ENCODE measurements around the gene KDM3A. TPM values are rescaled to one million over a fixed set of nuclear protein-coding genes. Genes with fewer than 3 reads are reported as not detected.

Gene KDM3A
- total and polyA plus RNA-seq, 2 of the 8 experiments (the other 6 are each of a cell fraction or from before 2014, with no cell fraction given), result 15.8 to 29.2 TPM

DNA sequence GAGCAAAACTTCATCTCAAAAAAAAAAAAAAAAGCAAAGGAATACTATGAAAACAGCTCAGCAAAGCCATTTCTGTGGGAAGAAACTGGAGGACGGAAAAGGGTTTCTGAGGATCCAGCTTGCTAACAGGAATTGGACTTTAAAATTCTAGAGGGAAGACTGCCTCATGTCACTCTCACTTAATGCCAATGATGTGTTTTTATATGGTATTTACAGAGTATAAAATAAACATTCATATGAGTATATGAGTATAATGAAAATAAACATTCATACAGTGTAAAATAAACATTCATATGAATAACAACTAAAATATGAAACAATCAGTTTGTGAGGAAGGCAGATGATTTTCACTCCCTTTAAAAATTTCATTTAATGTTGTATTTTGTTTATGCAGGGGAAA is 78.2 kb downstream of the KDM3A start:
- Histone ChIP-seq H3K4me3 (ENCODE audit: extremely low read depth in 1 of 4, insufficient read depth in 2 of 4, low read depth in 3 of 4, low read length in 4 of 4) (no peak overlapping the region), H2BK5ac (ENCODE audit: low read depth, low read length) (no peak overlapping the region), H3K23ac (ENCODE audit: insufficient read length) (no peak overlapping the region), H2AK5ac (ENCODE audit: low read depth, low read length) (no peak overlapping the region), H3K79me1 (ENCODE audit: low read depth, low read length) (no peaks in the 10 kb centered on the region), H3K79me2 (ENCODE audit: control insufficient read depth in 1 of 2, insufficient read depth in 2 of 2, low read length in 2 of 2) (no peaks in the 10 kb centered on the region), H4K5ac (ENCODE audit: insufficient read length, low read depth, low read length) (no peak overlapping the region), H2BK15ac (ENCODE audit: low read length) (no peak overlapping the region), H2BK12ac (ENCODE audit: low read depth, low read length) (no peak overlapping the region), H3K9ac (replicated peaks in 1 of 4; ENCODE audit: extremely low read depth in 1 of 4, low read depth in 3 of 4, low read length in 3 of 4) (no peak overlapping the region), H3K56ac (replicated peaks; ENCODE audit: insufficient read length, low read depth, low read length) (no peak overlapping the region), H3K4ac (replicated peaks; ENCODE audit: insufficient read length, low read depth, low read length) (no peak overlapping the region), H3K4me1 (replicated peaks in 1 of 4; ENCODE audit: control insufficient read depth in 3 of 4, insufficient read depth in 4 of 4, low read length in 3 of 4) (no peaks in the 10 kb centered on the region), H3K23me2 (ENCODE audit: low read depth, low read length) (no peaks in the 10 kb centered on the region), H3K27ac (ENCODE audit: low read depth, low read length) (no peak overlapping the region), H2BK120ac (replicated peaks; ENCODE audit: low read depth, low read length) (no peak overlapping the region), H2BK20ac (ENCODE audit: low read length) (no peak overlapping the region), H3K14ac (ENCODE audit: insufficient read length) (no peak overlapping the region), H4K8ac (ENCODE audit: extremely low read depth, insufficient read depth, low read length) (no peak overlapping the region), H3K36me3 (ENCODE audit: control insufficient read depth in 2 of 4, insufficient read depth in 4 of 4, low read length in 3 of 4) (no peaks in the 10 kb centered on the region; a peak in 2 of 8 replicates), H4K91ac (replicated peaks; ENCODE audit: insufficient read length, low read length) (no peak overlapping the region), H3K18ac (ENCODE audit: extremely low read depth, low read length) (no peak overlapping the region), H3K4me2 (ENCODE audit: insufficient read depth in 1 of 2, low read depth in 2 of 2, low read length in 2 of 2) (no peak overlapping the region), H2AFZ (ENCODE audit: low read length) (no peak overlapping the region), H4K20me1 (replicated peaks in 1 of 2; ENCODE audit: control insufficient read depth in 1 of 2, insufficient read depth in 2 of 2, low read length in 2 of 2) (no peaks in the 10 kb centered on the region), H3K9me3 (ENCODE audit: insufficient read depth in 2 of 2, low read depth in 1 of 2, low read length in 1 of 2) (0 out of 4 replicates have a peak, but pooled peaks cover 0 to 9% of the 10 kb centered on the region in 2 experiments), H3K27me3 (replicated peaks in 1 of 4; ENCODE audit: control insufficient read depth in 3 of 4, extremely low read depth in 1 of 4, insufficient read depth in 3 of 4, low read length in 3 of 4) (no peaks in the 10 kb centered on the region)
- TF ChIP-seq GABPA (IDR thresholded peaks at IDR 0.05; ENCODE audit: borderline replicate concordance, insufficient read depth, low read length), result no peak
- no peak for TF ChIP-seq RAD21 (IDR thresholded peaks at IDR 0.05 in 1 of 2, conservative IDR thresholded peaks at IDR 0.05 in 1 of 2; ENCODE audit: low read depth in 2 of 2, low read length in 2 of 2)
- no peak for TF ChIP-seq SIX5 (IDR thresholded peaks at IDR 0.05; ENCODE audit: low read depth, low read length)
- no peak for TF ChIP-seq POU5F1 (IDR thresholded peaks at IDR 0.05; ENCODE audit: low read depth, low read length)
- TF ChIP-seq KDM1A (IDR thresholded peaks at IDR 0.05; ENCODE audit: borderline replicate concordance, low read length), result no peak
- TF ChIP-seq CTBP2 (IDR thresholded peaks at IDR 0.05; ENCODE audit: borderline replicate concordance, insufficient read depth, insufficient read length, low read length), result no peak
- TF ChIP-seq CBX8 (IDR thresholded peaks at IDR 0.05; ENCODE audit: borderline replicate concordance, low read depth, low read length), result no peak
- TF ChIP-seq CHD1 (IDR thresholded peaks at IDR 0.05; ENCODE audit: low read depth, low read length), result no peak
- TF ChIP-seq, protein P1, sequence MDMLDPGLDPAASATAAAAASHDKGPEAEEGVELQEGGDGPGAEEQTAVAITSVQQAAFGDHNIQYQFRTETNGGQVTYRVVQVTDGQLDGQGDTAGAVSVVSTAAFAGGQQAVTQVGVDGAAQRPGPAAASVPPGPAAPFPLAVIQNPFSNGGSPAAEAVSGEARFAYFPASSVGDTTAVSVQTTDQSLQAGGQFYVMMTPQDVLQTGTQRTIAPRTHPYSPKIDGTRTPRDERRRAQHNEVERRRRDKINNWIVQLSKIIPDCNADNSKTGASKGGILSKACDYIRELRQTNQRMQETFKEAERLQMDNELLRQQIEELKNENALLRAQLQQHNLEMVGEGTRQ (IDR thresholded peaks at IDR 0.05; ENCODE audit: low read length), result no peak
- no peak for TF ChIP-seq CHD2 (IDR thresholded peaks at IDR 0.05; ENCODE audit: low read length)
- TF ChIP-seq BRCA1 (IDR thresholded peaks at IDR 0.05; ENCODE audit: low read depth, low read length), result no peak
- no peak for TF ChIP-seq SAP30 (IDR thresholded peaks at IDR 0.05; ENCODE audit: insufficient read depth, insufficient replicate concordance, low read length)
- no peak for TF ChIP-seq TEAD4 (IDR thresholded peaks at IDR 0.05; ENCODE audit: low read depth, low read length)
- ChIA-PET CTCF (ENCODE audit: partially characterized antibody) (interaction anchor here (0.7 to 1.4 kb wide), 2 partner anchors 8 to 44 kb away, joined by 3 read pairs; partner anchors contain the start of gene CHMP3), POLR2A (ENCODE audit: partially characterized antibody) (no interaction called here)
- FAIRE-seq, result no peak
- WGBS, 2 experiments (ENCODE audit: extremely low coverage in 1 of 2, insufficient coverage in 1 of 2, insufficient read length in 1 of 2, insufficient replicate concordance in 2 of 2, low coverage in 1 of 2, low lambda C conversion rate in 2 of 2, missing lambda C conversion rate in 1 of 2), result 100% methylated on average over 1 of the region's 1 CpG; no CpG with 5 or more reads in 1 of the 2 experiments
- DNase-seq (ENCODE audit: low read depth in 1 of 2, low spot score in 2 of 2), result no peak
